GM19467 (cell line): ENCODE results near the gene CDC42EP2.
"Not testable (repeated sequence)": the region's sequence is repeated elsewhere in the genome, so short reads cannot be mapped to it uniquely, and the experiment has no call there.

ENCODE experiments used
- ATAC-seq: cut with Tn5 transposase; IDR thresholded peaks from one replicate; pipeline ENCODE4 v1.9.1; 2021; ENCODE audit warnings: mild to moderate bottlenecking, moderate library complexity; ENCODE audit not compliant: unreplicated experiment

The CDC42EP2 gene

GRCh38 chr11:65317025-65317786, 2.5 kb downstream of the CDC42EP2 start:
- no peak for ATAC-seq

GRCh38 chr11:65320386-65321075, 5.9 kb downstream of the CDC42EP2 start:
- no peak for ATAC-seq

- ATAC-seq: no peak
Measured at GRCh38 chr11:65321076-65321475, 6.4 kb downstream of the CDC42EP2 start.

- ATAC-seq: no peak
Measured at GRCh38 chr11:65321828-65322485, 7.3 kb downstream of the CDC42EP2 start.

GRCh38 chr11:65323813-65324212, 9.1 kb downstream of the CDC42EP2 start:
- no peak for ATAC-seq

GRCh38 chr11:65325435-65325834, 10.8 kb downstream of the CDC42EP2 start:
- ATAC-seq: no peak

GRCh38 chr11:65327021-65327420, 12.4 kb downstream of the CDC42EP2 start:
- no peak for ATAC-seq

GRCh38 chr11:65329478-65329877, 14.8 kb downstream of the CDC42EP2 start:
- no peak for ATAC-seq

- ATAC-seq: no peak
Measured at GRCh38 chr11:65329944-65330403, 15.3 kb downstream of the CDC42EP2 start.

- ATAC-seq: no peak
Measured at GRCh38 chr11:65330544-65330943, 15.9 kb downstream of the CDC42EP2 start.

- ATAC-seq: not testable (repeated sequence)
Measured at GRCh38 chr11:65332591-65332990, 17.9 kb downstream of the CDC42EP2 start.

- no peak for ATAC-seq
Measured at GRCh38 chr11:65334696-65335295, 20.1 kb downstream of the CDC42EP2 start.

- no peak for ATAC-seq
Measured at GRCh38 chr11:65338676-65339075, 24.0 kb downstream of the CDC42EP2 start.

GRCh38 chr11:65340226-65340625, 25.6 kb downstream of the CDC42EP2 start:
- ATAC-seq: no peak

- no peak for ATAC-seq
Measured at GRCh38 chr11:65341856-65342255, 27.2 kb downstream of the CDC42EP2 start.

GRCh38 chr11:65351511-65351910, 36.8 kb downstream of the CDC42EP2 start:
- no peak for ATAC-seq

- no peak for ATAC-seq
Measured at GRCh38 chr11:65352783-65353182, 38.1 kb downstream of the CDC42EP2 start.

- ATAC-seq: no peak
Measured at GRCh38 chr11:65353376-65353775, 38.7 kb downstream of the CDC42EP2 start.

- ATAC-seq: no peak
Measured at GRCh38 chr11:65353900-65354264, 39.2 kb downstream of the CDC42EP2 start.

- peak; percentile 76 for ATAC-seq
Measured at GRCh38 chr11:65354265-65355012, 39.8 kb downstream of the CDC42EP2 start, which contains the start of gene TIGD3. Gene TIGD3, plus strand, starts transcription at chr11:65354751. Its CDS starts 1,058 bp downstream, at chr11:65355809.
